SH-SY5Y (cell line): ENCODE results near the gene TANGO6.

Experiments used
- GATA2 ChIP-seq: IDR thresholded peaks from 2 replicates; pipeline ENCODE4 v1.6.1; 2011; ENCODE audit warnings: mild to moderate bottlenecking, low read depth, low read length
- GATA3 ChIP-seq: IDR thresholded peaks from 2 replicates; pipeline ENCODE4 v1.6.1; 2011; ENCODE audit warnings: low read depth, mild to moderate bottlenecking, low read length, moderate library complexity

DNA sequence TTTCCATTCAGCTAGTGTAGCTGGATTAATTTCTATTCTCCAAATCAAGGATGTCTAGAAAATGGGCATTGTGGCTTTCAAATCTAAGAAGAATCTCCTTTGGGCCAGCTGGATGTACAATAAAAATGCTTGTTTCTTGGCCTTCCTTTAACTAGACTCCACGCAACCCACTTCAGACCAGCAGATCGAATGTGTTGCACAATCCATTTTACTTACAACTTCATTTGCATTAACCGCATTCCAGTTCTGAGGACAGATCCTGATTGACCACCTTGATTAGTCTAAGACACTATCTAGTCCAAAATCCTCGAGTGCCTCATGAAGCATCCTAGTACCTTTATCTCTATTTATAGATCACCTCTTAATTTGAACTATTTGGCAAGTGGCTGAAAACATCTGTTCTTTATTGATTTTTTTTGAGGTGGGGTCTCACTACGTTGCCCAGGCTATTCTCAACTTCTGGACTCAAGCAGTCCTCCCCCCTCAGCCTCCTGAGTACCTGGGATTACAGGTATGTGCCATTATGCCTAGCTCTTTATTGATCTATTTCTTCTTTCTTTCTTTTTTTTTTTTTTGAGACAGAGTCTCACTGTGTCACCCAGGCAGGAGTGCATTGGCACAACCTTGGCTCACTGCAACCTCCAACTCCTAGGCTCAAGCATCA is 241.8 kb downstream of the TANGO6 start:
- TF ChIP-seq GATA3 (no peak), GATA2 (no peak)
